NB4 (cell line): ENCODE measurements around the gene CLK2.

ENCODE experiments used
- DNase-seq: peaks from one replicate; pipeline ENCODE4 v3.0.0; 2010; ENCODE audit warnings: low read depth
- H3K4me3 ChIP-seq: one replicate; pipeline ENCODE4 v1.5.1; 2011; ENCODE audit warnings: mild to moderate bottlenecking, low read depth, low read length, moderate library complexity
- CTCF ChIP-seq: IDR thresholded peaks from one replicate; pipeline ENCODE4 v1.5.1; 2012; ENCODE audit warnings: low read depth, low read length
- MAX ChIP-seq: IDR thresholded peaks from 2 replicates; pipeline ENCODE4 v1.6.1; 2011; ENCODE audit warnings: low read depth, low read length
- MYC ChIP-seq: IDR thresholded peaks from 2 replicates; pipeline ENCODE4 v1.6.1; 2011; ENCODE audit warnings: low read depth, low read length
- POLR2A ChIP-seq: IDR thresholded peaks from 2 replicates; pipeline ENCODE4 v1.6.1; 2011; ENCODE audit warnings: mild to moderate bottlenecking; ENCODE audit not compliant: insufficient read length; ENCODE audit errors: extremely low read depth

CLK2 gene

DNA sequence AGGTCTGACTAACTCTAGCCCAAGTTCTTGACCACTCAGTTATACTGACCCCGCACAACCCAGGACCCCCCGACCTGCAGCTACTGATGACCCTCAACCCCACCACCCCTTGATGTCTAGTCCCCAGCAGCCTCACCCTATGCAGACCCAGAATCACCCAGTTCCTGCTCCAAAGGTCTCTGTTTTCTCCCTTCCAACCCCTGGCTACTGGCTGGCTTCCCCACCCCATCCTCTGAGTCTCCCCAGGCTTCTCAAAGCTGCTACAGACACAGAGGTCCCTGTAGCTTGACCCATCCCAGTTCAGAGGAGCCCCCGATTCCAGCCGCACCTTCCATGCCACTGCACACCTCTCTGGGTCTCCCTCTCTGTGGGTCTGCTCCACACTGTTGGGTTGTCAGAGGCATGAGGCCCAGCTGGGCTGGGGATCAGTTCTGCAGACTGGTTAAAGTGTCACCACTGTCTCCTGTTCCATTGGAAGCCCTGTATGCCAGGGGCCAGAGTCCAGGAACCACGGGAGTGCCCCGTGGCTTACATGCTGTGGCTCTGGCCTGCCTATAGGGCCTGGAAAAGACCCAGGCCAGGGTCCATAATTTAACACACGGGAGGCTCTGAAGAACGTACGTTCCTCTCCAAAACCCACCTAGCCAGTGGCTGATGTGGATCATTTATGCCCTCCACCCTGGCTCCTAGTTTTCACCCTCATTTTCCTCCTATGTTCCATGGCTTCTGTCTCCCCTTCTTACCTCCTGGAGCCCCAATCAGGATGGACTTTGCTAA is 27.4 kb upstream of the CLK2 start:
- no peak for TF ChIP-seq MYC
- no peak for TF ChIP-seq POLR2A
- TF ChIP-seq MAX: no peak
- no peak overlapping the region for H3K4me3 ChIP-seq
- DNase-seq: no peak

DNA sequence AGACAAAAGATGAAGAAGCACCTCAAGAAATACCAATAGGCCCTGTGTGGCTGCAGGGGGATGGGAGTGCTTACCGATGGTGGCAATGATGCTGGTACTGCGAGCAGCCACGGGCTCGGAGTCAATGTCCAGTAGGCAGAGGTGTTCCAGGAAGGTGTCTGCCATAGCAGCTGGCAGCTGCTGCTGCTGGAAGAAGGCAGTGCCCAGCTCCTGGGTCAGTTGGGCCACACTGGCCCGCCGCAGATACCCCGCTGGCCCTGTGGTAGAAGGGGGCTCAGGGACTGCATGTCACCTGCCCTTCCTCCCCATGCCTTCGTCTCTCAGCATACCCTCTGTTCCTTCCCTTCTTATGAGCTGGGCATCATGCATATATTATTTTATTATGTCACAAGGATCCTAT is 26.7 kb upstream of the CLK2 start:
- no peak for TF ChIP-seq POLR2A
- no peak for TF ChIP-seq MYC
- no peak for TF ChIP-seq MAX
- TF ChIP-seq CTCF: no peak
- no peak for DNase-seq

GRCh38 chr1:155297384-155297783 is 24.1 kb upstream of the CLK2 start:
- DNase-seq: no peak
- TF ChIP-seq MAX (no peak), POLR2A (no peak), MYC (no peak), CTCF (no peak)
- no peak overlapping the region for H3K4me3 ChIP-seq

More for the DNA sequence above, 26.7 kb upstream of the CLK2 start:
- no peak overlapping the region for H3K4me3 ChIP-seq

DNA sequence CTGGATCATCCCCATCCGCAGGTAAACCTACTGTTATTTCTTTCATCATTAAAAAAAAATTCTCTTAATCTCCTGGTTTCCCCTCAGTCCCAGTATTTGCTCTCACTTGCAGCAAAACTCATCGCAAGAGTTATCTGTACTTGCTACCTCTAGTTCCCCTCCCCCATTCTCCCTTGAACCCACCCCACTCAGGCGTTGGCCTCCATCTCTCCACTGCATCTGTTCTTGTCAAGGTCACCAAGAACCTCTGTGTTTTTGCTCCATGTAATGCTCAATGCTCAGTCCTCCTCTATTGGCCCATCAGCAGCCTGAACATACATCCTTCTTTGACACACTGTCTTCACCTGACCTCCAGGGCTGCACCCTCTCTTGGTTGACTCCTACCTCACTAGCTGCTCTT is 23.4 kb upstream of the CLK2 start:
- no peak for DNase-seq
- TF ChIP-seq POLR2A: no peak
- no peak overlapping the region for H3K4me3 ChIP-seq

DNA sequence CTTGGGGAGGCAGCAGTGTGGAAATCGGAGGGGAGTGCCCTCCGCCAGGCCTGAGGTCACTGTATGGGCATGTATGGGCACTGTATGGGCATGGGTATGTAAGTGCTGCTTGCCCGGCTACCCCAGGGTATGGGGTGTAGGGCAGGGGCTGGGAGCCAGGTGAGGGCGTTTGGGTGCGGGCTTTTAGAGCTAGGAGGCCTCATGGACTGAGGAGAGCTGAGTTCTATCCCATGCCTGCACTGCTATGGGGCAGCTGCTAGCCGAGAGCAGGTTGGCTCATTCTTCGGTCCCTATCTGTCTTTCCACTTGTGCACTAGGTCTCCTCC is 22.6 kb upstream of the CLK2 start:
- no peak for TF ChIP-seq MAX
- no peak for TF ChIP-seq POLR2A
- TF ChIP-seq MYC: no peak
- TF ChIP-seq CTCF: no peak
- no peak overlapping the region for H3K4me3 ChIP-seq
- no peak for DNase-seq

DNA sequence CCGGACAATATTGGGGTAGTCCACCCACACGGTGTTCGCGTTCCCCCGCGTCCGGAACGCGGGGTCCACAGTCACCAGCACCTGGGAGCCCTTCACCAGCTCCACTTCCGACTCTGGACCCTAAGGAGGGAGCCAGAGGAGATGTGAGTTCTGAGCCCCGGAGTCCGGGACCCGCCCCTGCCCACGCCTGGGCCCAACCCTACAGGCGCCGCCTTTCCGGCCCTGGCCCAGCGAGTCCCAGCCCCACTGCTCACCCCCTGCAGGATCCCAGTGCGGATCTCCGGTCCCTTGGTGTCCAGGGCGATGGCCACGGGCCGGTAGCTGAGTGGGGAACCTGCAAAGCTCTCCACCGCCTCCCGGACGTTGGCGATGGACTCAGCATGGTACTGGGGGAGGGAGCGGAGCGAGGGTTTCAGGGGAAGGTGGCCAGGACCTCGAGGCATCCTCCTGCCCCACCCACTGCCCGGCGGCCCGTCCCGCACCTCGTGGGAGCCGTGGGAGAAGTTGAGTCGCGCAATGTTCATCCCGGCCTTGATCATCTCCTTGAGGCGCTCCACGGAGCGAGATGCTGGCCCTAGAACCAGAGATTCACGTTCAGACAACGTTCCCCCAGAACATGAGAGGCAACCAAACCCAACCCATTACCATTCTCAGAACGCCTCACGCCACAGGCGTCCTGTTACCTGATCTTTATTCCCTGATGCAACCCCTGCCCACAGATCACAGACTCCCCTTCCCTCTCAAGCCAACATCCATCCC is 22.1 kb upstream of the CLK2 start:
- no peak overlapping the region for H3K4me3 ChIP-seq
- TF ChIP-seq POLR2A (no peak), MAX (no peak), MYC (no peak), CTCF (no peak)
- DNase-seq: no peak
